Measurements from ENCODE around the gene CEMP1.

Gene CEMP1

GRCh38 chr16:2518823-2519710, 12.1 kb downstream of the CEMP1 start:
- DNase-seq: no peak

DNA sequence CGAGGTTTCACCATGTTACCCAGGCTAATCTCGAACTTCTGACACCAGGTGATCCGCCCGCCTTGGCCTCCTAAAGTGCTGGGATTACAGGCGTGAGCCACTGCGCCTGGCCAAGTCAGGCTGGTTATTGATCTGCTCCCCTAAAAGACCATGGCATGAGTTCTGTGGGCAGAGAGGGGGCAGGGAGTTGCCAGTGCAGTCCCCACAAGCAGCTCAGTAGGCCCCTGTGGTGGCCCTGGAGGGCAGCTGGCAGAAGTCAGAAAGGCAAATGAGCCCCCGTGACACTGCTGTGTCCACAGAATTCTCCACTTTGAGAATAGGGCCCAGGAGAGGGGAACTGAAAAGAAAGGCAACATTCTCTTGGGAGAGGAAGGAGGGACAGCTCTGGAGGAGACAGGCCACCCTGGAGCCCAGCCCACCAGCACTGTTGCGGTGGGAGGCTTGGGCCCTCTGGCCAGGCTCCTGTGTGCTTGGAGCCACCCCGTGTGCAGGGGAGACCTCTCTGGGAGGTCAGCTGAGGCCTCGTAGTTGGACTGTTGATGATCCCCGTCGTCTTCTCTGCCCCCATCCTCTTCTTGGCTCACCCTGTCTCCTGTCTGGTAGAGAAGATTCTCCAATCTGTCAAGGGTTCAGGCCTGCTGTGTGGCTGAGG, 13.1 kb downstream of the CEMP1 start:
- no peak for DNase-seq

DNA sequence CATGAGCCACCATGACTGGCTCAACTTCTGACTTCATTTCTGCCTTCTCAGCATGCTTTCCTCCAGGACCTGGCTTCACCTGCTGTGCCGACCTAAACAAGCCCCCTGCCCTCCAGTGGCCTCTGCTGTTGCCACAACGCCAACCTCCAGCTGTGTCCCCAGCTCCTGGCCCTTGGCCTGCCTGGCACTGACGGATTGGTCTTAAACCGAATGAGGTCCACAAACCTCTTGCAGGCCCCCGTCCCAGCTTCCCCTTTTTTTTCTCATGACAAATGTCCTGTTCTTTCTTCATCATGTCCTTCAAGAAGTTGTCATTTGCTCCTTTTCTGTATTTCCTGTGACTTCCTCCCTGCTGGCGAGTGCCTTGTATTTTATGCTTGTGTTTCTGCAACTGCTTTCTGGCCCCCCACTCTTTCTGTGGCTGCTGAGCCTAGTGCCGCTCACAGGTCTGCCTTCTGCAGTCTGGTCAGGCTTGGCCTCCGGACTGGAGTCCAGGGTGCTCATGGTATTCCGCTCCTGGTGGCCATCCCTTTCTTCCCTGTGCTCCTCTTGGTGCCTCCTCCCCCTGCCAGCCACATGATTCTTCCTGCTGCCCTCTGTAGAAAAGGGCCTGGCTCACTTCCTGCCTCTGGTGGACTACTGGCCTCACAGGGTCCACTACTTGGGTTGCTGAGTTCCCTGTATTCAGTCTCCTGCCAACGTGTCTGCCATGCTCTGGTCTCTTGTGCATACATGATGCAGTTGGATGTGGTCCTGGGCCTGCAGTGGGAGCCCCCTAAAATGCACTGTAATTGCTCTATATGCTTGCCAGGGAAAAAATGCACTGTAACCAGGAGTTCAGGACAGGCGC, 14.6 kb downstream of the CEMP1 start:
- DNase-seq: peak; percentile 26

DNA sequence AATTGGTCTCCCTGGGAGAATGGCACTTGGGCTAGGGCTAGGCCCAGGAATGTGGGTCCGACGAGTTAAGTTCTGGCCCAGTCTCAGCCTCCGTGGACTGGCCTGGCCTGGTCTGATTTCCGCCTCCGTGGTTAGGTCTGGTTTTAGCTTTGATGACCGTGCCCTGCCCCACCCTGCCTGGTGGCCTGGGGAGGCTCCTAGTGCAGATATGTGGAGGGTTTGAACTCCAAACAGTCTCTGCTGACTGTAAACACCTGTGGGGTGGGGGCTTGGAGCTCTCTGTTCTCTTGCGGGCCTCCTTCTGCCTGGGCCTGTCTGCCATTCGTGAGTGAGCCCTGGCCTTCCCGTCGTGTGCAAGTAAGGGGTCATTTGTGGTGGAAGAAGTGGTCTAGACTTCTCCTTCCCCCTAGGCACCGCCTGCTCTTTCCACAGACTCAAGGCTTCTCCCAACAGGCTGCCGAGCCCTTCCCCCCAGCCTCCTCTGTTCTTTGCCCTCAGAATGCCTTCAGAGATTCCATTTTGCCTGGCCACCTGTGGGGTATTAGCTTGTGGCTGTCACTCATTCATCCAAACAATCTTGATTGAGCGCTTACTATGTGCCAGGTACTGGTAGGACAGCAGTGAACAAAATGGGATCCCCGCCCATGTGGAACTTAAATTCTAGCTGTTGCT, 15.9 kb downstream of the CEMP1 start:
- DNase-seq: peak; percentile 49

DNA sequence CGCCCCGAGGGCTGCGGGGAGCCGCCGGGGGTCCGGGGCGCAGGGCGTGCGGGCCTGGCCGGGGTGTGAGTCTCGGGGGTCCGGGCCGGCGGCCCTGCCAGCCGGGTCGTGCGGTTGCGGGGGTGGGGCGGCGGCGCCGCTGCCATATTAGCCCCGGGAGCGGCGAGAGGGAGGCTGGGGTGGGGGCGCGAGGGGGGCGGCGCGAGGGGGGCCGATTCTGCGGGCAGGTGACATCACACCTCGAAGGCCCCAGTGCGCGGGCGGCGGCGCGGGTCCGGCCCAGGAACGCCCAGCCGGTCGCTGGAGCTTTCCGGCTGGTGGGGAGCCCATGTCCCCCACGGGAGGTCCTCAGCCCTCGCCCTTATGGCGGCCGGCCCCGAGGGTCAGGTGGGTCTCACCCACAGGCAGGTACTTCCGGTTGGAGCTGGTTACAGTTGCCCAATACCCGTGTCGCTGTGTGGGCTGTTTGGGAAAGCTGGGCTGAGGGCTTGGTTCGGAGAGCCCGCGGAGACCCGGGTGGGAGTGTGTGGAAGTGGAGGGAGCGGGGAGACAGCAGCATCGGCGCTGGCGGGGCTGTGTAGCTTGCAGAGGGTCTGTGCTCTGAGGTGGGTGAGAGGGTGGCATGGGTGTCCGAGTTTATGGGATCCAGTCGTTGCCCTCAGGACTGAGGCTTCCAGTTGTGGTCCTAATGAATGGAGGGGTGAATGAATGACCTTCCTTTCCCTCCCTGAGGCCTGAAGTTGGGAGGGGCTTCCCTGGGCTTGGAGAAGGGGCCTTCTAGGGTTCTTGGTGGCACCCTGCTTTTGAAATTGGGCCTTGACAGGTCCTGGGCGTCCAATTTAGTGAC, 16.7 kb downstream of the CEMP1 start:
- peak; percentile 51 for DNase-seq

- peak; percentile 92 for DNase-seq
Measured at GRCh38 chr16:2513405-2514332, 17.5 kb downstream of the CEMP1 start, which contains the start of gene ATP6V0C. ATP6V0C (plus strand) TSS chr16:2513952; CDS start chr16:2514104, 152 bp downstream.

DNA sequence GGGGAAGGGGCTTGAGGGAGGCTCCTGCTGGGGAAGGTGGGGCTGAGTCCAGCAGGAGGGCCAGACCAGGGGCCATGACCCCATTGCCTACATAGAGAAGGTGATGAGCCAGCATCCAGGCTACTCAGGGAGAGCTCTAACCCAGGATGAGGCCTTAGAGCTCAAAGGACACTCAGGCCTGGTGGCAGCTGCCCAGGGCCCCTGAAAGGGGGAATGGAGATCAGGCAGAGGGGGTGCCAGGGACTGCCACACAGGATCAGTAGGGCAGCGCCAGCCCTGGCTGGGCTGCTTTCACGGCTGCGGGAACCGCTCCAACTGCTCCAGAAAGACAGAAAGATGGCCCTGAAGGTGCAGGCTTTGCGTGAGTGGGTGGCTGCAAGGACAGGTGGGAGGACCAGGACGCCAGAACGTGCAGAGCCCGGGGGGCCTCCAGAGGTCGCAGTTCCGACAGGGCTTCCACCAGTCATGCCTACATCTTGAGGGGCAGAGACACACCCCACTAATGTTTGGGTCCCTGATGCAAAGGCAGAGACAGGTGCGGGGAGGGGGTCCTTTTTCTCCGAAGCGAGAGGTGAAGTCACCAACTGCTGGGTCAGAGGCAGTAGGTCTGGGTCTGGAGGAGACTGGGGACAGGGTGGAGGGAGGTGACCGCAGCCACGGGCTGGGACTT, 18.3 kb downstream of the CEMP1 start:
- peak; percentile 30 for DNase-seq

DNA sequence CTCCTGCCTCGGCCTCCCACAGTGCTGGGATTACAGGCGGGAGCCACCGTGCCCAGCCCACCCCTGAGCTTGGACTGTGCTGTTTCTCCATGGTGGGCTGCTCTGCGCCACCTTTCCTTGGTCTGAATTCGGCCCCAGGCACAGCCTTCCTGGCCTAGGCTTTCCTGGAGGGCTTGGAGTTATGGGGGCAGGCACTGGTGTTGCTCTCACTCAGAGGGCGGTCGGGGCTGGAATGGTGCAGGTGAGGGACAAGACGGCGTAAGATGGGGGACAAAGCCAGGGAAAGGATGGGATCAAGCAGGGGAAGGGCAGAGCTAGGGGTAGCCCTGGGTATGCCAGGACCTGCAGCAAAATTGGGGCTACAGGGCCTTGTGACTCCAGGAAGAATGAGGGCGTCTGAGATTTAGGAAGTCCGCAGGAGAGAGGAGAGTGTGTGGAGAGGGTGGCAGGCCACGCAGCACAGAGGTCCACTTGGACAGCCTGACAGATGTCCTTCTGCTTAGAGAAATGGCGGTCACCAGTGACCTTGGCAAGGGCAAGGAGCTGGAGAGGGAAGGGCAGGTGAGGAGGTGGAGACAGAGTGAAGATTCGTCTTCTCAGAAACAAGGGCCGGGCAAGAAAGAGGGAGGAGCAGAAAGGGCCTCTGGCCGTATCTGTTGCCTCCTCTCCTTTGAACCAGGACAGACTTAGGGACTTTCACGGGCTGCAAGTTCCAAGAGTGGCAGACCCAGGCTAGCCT, 19.0 kb downstream of the CEMP1 start:
- peak; percentile 35 for DNase-seq

DNA sequence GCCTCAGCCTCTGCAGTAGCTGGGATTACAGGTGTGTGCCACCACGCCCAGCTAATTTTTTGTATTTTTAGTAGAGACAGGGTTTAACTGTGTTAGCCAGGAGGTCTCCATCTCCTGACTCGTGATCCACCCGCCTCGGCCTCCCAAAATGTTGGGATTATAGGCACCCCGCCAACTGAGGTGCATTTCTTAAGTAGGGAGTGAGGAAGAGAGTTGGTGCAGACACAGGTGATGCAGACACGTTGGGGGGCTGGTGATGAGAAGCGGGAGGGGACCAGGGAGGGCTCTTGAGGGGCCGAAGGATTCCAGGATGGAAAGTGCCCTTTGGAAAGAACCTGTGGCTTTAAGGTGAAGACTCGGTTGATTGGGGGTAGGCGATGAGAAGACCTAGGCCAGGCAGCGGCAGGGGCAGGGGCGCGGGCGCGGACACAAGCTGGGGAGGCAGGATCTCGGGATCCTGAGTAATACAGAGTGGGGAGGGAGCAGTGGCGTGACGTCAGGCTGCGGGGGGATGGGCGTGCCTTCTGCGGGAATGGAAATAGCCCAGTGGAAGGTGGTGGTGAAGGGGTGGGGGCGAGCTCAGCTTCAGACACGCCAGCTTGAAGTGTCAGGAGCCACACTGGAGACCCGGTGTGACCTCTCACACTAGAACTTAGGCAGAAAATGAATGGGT, 19.9 kb downstream of the CEMP1 start:
- peak; percentile 63 for DNase-seq

DNA sequence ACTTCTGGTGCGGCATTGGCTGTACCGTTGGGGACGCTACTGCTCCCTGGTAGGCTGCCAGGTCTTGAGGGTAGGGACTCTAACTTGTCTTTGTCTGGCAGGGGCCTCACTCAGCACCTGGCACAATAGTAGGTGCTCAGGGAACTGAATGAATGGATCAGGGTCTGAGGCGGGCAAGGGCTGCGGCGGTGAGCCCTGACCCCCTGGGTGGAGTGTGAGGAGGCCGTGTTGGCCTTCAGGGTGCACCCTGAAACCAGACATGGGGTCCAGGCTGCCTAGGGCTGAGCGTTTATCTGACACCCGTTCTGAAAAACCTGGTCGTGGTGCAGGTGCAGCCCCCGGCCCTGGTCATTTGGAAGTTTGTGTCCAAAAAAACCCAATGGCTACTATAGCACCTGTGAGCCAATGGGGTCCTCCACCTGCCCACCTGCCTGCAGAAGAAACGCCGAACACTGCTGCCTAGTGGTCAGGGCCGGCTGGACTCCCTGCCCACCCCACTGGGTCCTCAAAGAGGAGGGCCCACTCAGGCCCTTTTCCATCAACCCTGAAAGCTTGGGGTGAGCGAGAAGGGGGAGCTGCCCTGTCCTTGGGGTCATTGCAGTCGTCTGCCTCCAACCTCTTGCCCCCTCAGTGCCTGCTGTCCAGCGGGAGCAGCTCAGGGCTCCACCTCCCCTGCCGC, 22.3 kb downstream of the CEMP1 start:
- peak; percentile 29 for DNase-seq

GRCh38 chr16:2507665-2508064, 23.5 kb downstream of the CEMP1 start:
- DNase-seq: no peak

DNA sequence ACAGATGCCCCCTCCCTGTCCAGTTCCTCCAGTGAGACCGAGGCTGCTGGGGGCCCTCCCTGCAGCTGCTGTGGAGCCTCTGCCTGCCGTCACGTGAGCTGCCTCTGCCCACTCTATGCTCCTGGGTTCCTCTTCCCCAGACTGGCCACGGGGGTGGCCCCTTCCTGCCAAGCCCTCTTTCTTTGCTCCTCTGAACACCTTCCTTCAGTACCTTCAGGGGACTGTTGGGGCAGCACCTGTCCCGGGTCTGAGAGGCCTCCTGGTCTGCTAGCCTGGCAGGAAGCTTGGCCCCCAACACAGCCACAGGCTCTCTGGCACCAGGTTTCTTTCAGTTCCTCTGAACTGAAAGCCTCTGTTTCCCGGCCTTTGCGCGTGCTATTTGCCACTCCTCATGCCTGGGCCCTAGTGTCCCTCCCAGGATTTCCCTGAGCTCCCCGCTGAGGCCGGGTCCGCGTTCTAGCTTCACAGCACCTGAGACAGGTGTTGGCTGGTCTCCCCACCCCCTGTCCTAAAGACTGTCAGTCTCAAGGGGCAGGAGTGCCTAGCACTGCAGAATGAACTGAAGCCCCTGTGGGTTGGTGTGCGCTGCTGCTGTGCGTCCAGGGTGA, 24.1 kb downstream of the CEMP1 start:
- peak; percentile 44 for DNase-seq

- DNase-seq: peak; percentile 9
Measured at GRCh38 chr16:2505695-2506094, 25.5 kb downstream of the CEMP1 start.

DNA sequence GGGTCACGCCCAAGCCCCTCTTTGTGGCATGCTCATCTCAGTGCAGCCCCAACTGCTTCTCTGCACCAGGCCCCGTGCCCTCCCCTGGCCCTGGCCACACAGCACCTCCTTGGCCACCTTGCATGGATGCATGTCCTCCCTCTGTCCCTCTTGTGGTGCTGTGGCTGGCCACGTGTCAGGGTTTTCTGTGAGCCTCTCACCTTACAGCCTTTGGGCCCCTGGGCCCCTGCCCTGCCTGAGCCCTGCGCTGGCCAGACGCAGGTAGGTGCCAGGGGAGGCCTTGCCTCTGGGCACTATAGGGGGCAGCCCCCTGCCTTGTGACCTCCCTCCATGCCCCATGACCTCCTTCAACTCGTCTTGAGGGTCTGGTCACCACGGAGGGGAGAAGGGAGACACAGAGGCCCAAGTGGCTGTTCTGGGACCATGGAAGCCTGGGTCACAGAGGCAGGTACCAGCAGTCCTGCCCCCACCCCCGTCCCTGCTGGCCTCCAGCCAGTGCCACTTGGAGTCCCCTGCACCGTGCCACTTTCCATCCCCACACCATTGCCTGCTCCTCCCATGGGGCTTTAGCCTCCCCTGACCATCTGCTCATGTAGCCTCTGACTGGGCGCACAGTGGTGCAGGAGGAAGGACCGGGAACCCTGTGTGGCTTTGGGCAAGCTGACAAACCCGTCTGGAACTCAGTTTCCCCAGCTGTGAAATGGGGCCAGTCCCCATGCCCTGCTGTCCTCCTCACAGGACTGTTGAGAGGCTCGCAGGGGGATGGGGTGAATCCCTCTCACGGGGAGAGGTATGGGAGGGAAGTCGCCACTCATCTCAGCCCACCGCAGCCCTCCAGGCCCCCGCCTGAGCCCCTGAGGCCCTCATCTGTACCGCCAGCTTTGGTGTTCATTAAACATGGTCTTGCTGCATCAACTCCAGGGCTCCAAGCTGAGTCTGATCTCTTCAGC, 29.0 kb downstream of the CEMP1 start:
- DNase-seq: peak; percentile 31

- peak; percentile 90 for DNase-seq
Measured at GRCh38 chr16:2500918-2501750, 30.1 kb downstream of the CEMP1 start.
